ENCODE results near the gene ARHGDIB. TPM values are rescaled to one million over a fixed set of nuclear protein-coding genes. Genes with fewer than 3 reads are reported as not detected.
A peak's percentile ranks its signal among the peaks of the same experiment; 100 is the strongest.

ARHGDIB gene
- total and polyA plus RNA-seq, 2 experiments from 2014 or later: 0.89 TPM; not detected in 1

DNA sequence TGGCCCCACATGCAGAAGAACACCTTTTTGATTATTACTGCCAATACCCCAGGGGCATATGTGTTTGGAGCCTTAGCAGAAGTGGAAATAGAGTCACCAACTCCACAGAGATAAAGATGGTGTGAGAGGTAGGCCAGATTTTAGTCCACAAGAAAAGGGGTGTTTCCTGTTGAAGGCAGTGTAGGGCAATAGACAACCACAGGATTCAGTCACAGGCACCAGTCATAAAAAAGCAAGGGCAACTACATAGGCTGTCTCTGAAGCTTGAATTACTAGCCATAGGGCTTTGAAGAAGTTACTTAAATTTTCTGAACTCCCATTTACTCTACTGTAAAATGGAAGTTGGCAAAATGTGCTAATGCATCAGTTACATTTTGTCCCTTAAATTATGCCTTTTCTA lies 41.9 kb downstream of the ARHGDIB start (continued):
- TF ChIP-seq, protein P1, sequence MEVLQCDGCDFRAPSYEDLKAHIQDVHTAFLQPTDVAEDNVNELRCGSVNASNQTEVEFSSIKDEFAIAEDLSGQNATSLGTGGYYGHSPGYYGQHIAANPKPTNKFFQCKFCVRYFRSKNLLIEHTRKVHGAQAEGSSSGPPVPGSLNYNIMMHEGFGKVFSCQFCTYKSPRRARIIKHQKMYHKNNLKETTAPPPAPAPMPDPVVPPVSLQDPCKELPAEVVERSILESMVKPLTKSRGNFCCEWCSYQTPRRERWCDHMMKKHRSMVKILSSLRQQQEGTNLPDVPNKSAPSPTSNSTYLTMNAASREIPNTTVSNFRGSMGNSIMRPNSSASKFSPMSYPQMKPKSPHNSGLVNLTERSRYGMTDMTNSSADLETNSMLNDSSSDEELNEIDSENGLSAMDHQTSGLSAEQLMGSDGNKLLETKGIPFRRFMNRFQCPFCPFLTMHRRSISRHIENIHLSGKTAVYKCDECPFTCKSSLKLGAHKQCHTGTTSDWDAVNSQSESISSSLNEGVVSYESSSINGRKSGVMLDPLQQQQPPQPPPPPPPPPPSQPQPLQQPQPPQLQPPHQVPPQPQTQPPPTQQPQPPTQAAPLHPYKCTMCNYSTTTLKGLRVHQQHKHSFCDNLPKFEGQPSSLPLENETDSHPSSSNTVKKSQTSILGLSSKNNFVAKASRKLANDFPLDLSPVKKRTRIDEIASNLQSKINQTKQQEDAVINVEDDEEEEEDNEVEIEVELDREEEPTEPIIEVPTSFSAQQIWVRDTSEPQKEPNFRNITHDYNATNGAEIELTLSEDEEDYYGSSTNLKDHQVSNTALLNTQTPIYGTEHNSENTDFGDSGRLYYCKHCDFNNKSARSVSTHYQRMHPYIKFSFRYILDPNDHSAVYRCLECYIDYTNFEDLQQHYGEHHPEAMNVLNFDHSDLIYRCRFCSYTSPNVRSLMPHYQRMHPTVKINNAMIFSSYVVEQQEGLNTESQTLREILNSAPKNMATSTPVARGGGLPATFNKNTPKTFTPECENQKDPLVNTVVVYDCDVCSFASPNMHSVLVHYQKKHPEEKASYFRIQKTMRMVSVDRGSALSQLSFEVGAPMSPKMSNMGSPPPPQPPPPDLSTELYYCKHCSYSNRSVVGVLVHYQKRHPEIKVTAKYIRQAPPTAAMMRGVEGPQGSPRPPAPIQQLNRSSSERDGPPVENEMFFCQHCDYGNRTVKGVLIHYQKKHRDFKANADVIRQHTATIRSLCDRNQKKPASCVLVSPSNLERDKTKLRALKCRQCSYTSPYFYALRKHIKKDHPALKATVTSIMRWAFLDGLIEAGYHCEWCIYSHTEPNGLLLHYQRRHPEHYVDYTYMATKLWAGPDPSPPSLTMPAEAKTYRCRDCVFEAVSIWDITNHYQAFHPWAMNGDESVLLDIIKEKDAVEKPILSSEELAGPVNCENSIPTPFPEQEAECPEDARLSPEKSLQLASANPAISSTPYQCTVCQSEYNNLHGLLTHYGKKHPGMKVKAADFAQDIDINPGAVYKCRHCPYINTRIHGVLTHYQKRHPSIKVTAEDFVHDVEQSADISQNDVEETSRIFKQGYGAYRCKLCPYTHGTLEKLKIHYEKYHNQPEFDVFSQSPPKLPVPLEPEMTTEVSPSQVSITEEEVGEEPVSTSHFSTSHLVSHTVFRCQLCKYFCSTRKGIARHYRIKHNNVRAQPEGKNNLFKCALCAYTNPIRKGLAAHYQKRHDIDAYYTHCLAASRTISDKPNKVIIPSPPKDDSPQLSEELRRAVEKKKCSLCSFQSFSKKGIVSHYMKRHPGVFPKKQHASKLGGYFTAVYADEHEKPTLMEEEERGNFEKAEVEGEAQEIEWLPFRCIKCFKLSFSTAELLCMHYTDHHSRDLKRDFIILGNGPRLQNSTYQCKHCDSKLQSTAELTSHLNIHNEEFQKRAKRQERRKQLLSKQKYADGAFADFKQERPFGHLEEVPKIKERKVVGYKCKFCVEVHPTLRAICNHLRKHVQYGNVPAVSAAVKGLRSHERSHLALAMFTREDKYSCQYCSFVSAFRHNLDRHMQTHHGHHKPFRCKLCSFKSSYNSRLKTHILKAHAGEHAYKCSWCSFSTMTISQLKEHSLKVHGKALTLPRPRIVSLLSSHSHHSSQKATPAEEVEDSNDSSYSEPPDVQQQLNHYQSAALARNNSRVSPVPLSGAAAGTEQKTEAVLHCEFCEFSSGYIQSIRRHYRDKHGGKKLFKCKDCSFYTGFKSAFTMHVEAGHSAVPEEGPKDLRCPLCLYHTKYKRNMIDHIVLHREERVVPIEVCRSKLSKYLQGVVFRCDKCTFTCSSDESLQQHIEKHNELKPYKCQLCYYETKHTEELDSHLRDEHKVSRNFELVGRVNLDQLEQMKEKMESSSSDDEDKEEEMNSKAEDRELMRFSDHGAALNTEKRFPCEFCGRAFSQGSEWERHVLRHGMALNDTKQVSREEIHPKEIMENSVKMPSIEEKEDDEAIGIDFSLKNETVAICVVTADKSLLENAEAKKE (CRISPR knock-in tag; IDR thresholded peaks at IDR 0.05): no peak
- TF ChIP-seq POLR2AphosphoS5 (IDR thresholded peaks at IDR 0.05; ENCODE audit: low read depth) (no peak), EZH2 (IDR thresholded peaks at IDR 0.05; ENCODE audit: low read depth, unreplicated experiment) (no peak)

DNA sequence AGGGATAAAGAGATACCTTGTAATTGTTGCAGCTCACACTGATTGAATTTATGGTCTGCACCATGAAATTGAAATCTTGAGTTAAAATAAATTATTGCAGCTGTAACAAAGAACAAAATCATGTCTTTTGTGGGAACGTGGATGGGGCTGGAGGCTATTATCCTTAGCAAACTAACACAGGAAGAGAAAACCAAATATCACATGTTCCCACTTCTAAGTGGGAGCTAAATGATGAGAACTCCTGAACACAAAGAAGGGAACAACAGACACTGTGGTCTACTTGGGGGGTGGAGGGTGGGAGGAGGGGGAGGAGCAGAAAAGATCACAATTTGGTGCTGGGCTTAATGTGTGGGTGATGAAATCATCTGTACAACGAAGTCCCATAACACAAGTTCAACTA lies 45.7 kb downstream of the ARHGDIB start:
- TF ChIP-seq NANOG (IDR thresholded peaks at IDR 0.05; ENCODE audit: borderline replicate concordance): no peak
- no peak for TF ChIP-seq ZNF114 (CRISPR knock-in tag; IDR thresholded peaks at IDR 0.05)
- TF ChIP-seq CTCF (conservative IDR thresholded peaks at IDR 0.05; ENCODE audit: low read depth in 2 of 2): no peak
- TF ChIP-seq ZNF331 (CRISPR knock-in tag; IDR thresholded peaks at IDR 0.05; ENCODE audit: low read depth): no peak
- no peak for TF ChIP-seq POLR2AphosphoS5 (IDR thresholded peaks at IDR 0.05; ENCODE audit: low read depth)
- no peak for TF ChIP-seq JUNB (IDR thresholded peaks at IDR 0.05; ENCODE audit: unreplicated experiment)
- TF ChIP-seq, protein P1 (CRISPR knock-in tag; IDR thresholded peaks at IDR 0.05): no peak
- DNase-seq (ENCODE audit: low spot score) (no peak), ATAC-seq (no peak)
- Histone ChIP-seq H3K9me2 (ENCODE audit: insufficient read depth) (peaks cover 10% of the 10 kb centered on the region; the same call in 1 of the 2 replicates), H3K4me2 (no peak overlapping the region), H3K79me2 (replicated peaks; ENCODE audit: insufficient read depth) (no peaks in the 10 kb centered on the region), H3K27me3 (ENCODE audit: insufficient read depth) (no peaks in the 10 kb centered on the region), H3F3A (replicated peaks; ENCODE audit: low read depth) (no peaks in the 10 kb centered on the region), H2AFZ (peak overlapping the region; percentile 63), H3K4me1 (ENCODE audit: insufficient read depth) (no peaks in the 10 kb centered on the region), H3K36me3 (ENCODE audit: insufficient read depth) (no peaks in the 10 kb centered on the region), H3K27ac (ENCODE audit: low read depth) (no peak overlapping the region), H3K4me3 (no peak overlapping the region), H4K20me1 (replicated peaks; ENCODE audit: insufficient read depth) (no peaks in the 10 kb centered on the region)
- no peaks in the 10 kb centered on the region for H3K4me1 Mint-ChIP-seq
- H3K36me3 Mint-ChIP-seq (ENCODE audit: low read depth): no peaks in the 10 kb centered on the region
- H3K9me3 Mint-ChIP-seq: no peaks in the 10 kb centered on the region
- H3K4me3 Mint-ChIP-seq: no peak overlapping the region
- no peaks in the 10 kb centered on the region for H3K27me3 Mint-ChIP-seq (ENCODE audit: insufficient read depth, low read depth, poor library complexity)
- H3K27ac Mint-ChIP-seq: no peak overlapping the region
